ENCODE measurements around the gene MROH2A. TPM values are rescaled to one million over a fixed set of nuclear protein-coding genes. Genes with fewer than 3 reads are reported as not detected.

The MROH2A gene
- total RNA-seq, 2 experiments from 2014 or later: not detected

GRCh38 chr2:233758849-233759248, 19.3 kb upstream of the MROH2A start:
- ChIA-PET CTCF (no interaction called here), POLR2A (no interaction called here)

GRCh38 chr2:233760043-233760442, 18.1 kb upstream of the MROH2A start, which contains the start of gene UGT1A1:
UGT1A1 (plus strand) TSS chr2:233760270; CDS start chr2:233760288, 18 bp downstream.
- H3K36me3 Mint-ChIP-seq (ENCODE audit: low read depth): no peaks in the 10 kb centered on the region
- no peak for ATAC-seq (ENCODE audit: poor library complexity)
- POLR2A ChIA-PET: no interaction called here
- H3K9me3 Mint-ChIP-seq: no peaks in the 10 kb centered on the region
- H3K9me3 ChIP-seq (ENCODE audit: control insufficient read depth in 1 of 2, insufficient read depth in 1 of 2, low read length in 2 of 2): peaks cover 0 to 4% of the 10 kb centered on the region in 2 experiments
- H3K36me3 ChIP-seq (ENCODE audit: insufficient read depth, low read length): no peaks in the 10 kb centered on the region
- H3K27ac ChIP-seq (ENCODE audit: low read depth in 1 of 2, low read length in 2 of 2): no peak within 1 kb of the TSS
- no peaks in the 10 kb centered on the region for H3K27me3 ChIP-seq (ENCODE audit: control insufficient read depth in 1 of 2, insufficient read depth in 2 of 2, low read length in 2 of 2)
- no peak within 1 kb of the TSS for H3K4me3 Mint-ChIP-seq
- TF ChIP-seq CTCF (IDR thresholded peaks at IDR 0.05): no peak
- H3K4me3 ChIP-seq (ENCODE audit: low read length): no peak within 1 kb of the TSS
- no peak for DNase-seq
- H3K27me3 Mint-ChIP-seq: peaks cover 20% of the 10 kb centered on the region
- CTCF ChIA-PET: no interaction called here
- H3K27ac Mint-ChIP-seq: no peak within 1 kb of the TSS
- H3K4me1 Mint-ChIP-seq (ENCODE audit: low read depth): no peaks in the 10 kb centered on the region
- intact Hi-C loops (cut with DNase I, micrococcal nuclease): no loop called here
- no peaks in the 10 kb centered on the region for H3K4me1 ChIP-seq (ENCODE audit: insufficient read depth, low read length)

More at GRCh38 chr2:233758849-233759248, 19.3 kb upstream of the MROH2A start:
- Mint-ChIP-seq H3K36me3 (ENCODE audit: low read depth) (no peaks in the 10 kb centered on the region), H3K27ac (no peak overlapping the region), H3K27me3 (peaks cover 16% of the 10 kb centered on the region), H3K4me3 (no peak overlapping the region), H3K4me1 (ENCODE audit: low read depth) (no peaks in the 10 kb centered on the region), H3K9me3 (no peaks in the 10 kb centered on the region)
- no peaks in the 10 kb centered on the region for H3K36me3 ChIP-seq (ENCODE audit: insufficient read depth, low read length)
- peaks cover 0 to 7% of the 10 kb centered on the region in 2 experiments for H3K9me3 ChIP-seq (ENCODE audit: control insufficient read depth in 1 of 2, insufficient read depth in 1 of 2, low read length in 2 of 2)
- DNase-seq (no peak), ATAC-seq (ENCODE audit: poor library complexity) (no peak)
- TF ChIP-seq CTCF (IDR thresholded peaks at IDR 0.05): no peak
- H3K27ac ChIP-seq (ENCODE audit: low read depth in 1 of 2, low read length in 2 of 2): no peak overlapping the region
- H3K27me3 ChIP-seq (ENCODE audit: control insufficient read depth in 1 of 2, insufficient read depth in 2 of 2, low read length in 2 of 2): no peaks in the 10 kb centered on the region
- no peaks in the 10 kb centered on the region for H3K4me1 ChIP-seq (ENCODE audit: insufficient read depth, low read length)
- no peak overlapping the region for H3K4me3 ChIP-seq (ENCODE audit: low read length)
- intact Hi-C loops (cut with DNase I, micrococcal nuclease): no loop called here

GRCh38 chr2:233761040-233761769, 16.9 kb upstream of the MROH2A start:
- H3K9me3 Mint-ChIP-seq: no peaks in the 10 kb centered on the region
- ChIA-PET POLR2A (no interaction called here), CTCF (no interaction called here)
- no peak overlapping the region for H3K27ac Mint-ChIP-seq
- no peaks in the 10 kb centered on the region for H3K4me1 Mint-ChIP-seq (ENCODE audit: low read depth)
- Histone ChIP-seq H3K4me3 (ENCODE audit: low read length) (no peak overlapping the region), H3K27ac (ENCODE audit: low read depth in 1 of 2, low read length in 2 of 2) (no peak overlapping the region), H3K4me1 (ENCODE audit: insufficient read depth, low read length) (no peaks in the 10 kb centered on the region), H3K27me3 (ENCODE audit: control insufficient read depth in 1 of 2, insufficient read depth in 2 of 2, low read length in 2 of 2) (no peaks in the 10 kb centered on the region), H3K9me3 (ENCODE audit: control insufficient read depth in 1 of 2, insufficient read depth in 1 of 2, low read length in 2 of 2) (peaks cover 0 to 3% of the 10 kb centered on the region in 2 experiments), H3K36me3 (ENCODE audit: insufficient read depth, low read length) (no peaks in the 10 kb centered on the region)
- intact Hi-C loops (cut with DNase I, micrococcal nuclease): no loop called here
- H3K36me3 Mint-ChIP-seq (ENCODE audit: low read depth): no peaks in the 10 kb centered on the region
- peaks cover 25% of the 10 kb centered on the region for H3K27me3 Mint-ChIP-seq
- no peak for TF ChIP-seq CTCF (IDR thresholded peaks at IDR 0.05)
- DNase-seq: no peak
- ATAC-seq (ENCODE audit: poor library complexity): no peak
- H3K4me3 Mint-ChIP-seq: no peak overlapping the region

Data from CD4-positive, alpha-beta T cell (primary cell).